Measurements from ENCODE around the gene TNFRSF18.

DNA sequence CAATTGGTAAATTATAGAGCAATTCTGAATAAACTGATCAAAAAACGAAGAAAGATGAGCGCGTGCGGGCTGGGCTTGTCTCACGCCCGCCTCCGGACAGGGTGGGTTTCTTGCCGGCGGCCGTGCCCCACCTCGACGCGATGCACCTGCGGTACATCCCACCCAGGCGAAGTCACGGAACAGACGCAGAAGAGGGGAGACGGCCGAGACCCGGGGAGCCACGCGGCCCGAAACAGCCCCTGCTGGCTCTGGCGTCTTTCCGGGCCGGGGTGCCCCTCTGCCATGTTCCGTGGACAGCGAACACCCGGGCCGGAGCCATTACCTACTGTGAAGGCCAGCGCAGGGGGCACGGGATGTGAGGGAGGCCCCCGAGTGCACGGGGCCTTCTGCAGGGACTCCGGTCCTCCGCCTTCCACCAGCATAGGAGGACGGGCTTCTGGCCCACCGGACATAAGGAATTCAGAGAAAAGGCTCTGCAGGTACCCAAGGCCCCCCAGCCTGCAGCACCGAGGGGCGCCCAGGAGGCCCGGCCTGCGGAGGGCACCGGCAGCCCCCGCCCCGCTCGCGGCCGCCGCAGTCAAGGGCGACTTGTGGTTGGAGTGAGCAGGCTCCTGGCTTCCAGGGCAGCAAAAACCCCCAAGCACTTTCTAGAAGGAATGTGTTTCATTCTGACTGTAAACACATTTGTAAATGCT lies 47.7 kb upstream of the TNFRSF18 start:
- TF ChIP-seq CTCF (IDR thresholded peaks at IDR 0.05), result no peak
- TF ChIP-seq POLR2AphosphoS5 (IDR thresholded peaks at IDR 0.05), result no peak

Data from prostate gland (tissue), 2 donors.